Endothelial cell of hepatic sinusoid (primary cell): ENCODE measurements around the gene COL20A1.
"Not testable (repeated sequence)": the region's sequence is repeated elsewhere in the genome, so short reads cannot be mapped to it uniquely, and the experiment has no call there.

Experiments
- in situ Hi-C: cut with HindIII; loops from 2 replicates; pipeline ENCODE4 v1.10.0; 2017; ENCODE audit warnings: low sequenced_read_pairs

Gene COL20A1

DNA sequence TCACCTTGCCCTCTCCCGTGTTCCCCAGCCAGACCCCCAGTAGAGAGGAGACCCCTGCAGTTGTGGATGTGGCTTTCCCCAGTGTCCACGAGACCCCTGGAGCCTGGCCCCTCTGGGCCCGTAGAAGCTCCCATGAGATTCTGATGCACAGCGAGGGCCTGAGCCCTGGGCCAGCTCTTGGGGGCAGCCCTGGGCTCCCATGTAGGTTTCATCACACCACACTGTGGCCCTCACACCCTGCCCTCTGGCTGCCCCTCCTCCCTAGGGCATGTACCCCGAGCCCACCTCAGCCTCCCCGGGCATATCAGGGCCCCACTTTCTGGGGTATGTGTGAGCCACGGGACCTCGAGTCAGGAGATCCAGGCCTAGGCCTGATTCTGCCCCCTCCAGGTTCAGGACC lies 75.2 kb downstream of the COL20A1 start:
- in situ Hi-C loops = no loop called here

DNA sequence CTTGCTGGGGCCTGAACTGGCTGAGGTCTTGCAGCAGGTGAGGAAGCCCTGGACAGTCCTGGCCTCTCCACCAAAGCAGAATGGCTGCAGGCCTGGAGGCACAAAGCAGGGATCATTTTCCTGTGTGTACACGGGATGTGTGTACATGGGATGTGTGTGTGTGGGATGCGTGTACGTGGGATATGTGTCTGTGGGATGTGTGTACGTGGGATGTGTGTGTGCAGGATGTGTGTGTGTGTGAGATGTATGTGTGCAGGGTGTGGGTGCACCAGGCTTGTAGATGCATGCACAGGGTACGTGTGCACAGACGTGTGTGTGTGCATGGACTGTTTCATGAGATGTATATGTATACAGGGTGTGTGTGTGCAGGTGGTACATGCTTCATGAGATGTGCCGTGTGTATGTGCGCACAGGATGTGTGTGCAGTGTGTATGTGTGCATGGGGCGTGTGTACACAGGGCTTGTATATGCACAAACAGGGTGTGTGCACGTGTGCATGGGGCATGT lies 76.1 kb downstream of the COL20A1 start:
- in situ Hi-C loops = no loop called here

DNA sequence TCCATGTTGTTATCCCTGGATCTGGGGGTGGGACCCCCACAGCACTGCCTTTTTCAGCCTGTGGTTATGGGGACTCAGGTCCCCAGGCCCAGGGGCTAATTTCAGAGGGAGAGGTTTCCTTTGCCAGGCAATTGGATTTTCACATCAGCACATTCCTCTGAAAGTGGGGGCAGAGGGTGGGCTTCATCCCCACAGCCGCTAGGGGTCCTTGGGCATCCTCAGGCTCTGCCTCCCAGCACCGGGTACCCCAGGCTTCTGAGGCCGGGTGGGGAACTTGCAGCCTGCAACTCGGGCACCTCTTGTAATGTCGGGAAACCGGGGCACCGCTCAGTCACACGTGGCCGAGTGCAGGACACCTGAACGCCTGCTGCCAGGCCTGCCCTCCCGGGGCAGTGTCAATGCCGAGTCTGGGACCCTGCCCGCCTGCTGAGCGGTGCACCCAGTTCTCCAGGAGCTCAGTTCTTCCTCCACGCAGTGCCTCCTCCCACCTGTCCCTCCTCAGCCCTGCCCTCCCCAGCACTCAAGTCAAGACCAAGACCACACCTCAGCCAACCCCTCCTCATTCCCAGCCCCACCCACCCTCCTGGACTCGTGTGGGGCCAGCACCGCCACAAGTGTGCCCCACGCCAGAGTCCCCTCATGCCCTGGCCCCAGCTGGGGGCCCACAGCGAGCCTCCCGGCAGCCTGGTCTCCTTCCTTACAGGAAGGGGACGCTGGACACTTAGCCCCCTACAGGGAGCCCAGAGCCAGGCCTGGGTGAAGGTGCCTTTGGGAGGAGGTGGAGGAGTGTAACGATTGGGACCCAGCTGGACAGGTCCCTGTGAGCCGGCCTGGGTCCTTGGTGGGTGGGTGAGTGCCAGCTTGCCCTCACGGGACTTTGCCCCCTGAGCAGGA lies 77.0 kb downstream of the COL20A1 start:
- in situ Hi-C loops = no loop called here

DNA sequence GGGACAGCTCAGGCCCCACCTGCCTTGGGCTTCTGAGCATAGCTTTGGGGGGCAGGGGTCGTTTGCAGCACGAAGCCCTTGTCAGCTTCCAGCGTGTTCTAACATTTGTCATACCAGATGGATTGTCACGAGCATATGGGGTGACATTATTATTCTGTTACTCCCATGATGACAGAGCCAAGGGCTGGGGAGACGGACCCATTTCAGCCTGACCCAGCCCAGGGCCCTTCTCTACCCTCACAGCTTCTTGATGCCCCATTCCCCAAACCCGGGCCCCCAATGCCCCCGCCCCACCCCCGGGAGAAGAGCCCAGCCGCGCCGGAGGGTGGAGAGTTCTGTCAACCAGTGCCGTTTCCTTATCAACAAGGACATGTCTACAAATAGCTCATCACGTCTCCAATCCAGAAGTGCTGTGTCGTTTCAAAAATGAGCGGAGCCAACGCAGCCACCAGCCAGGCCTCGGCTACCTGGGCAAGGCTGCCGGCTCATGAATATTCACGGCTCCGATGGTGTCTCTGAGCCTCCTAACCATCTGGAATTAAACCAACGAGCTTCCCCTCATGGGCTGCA lies 77.7 kb downstream of the COL20A1 start:
- in situ Hi-C loops = no loop called here

DNA sequence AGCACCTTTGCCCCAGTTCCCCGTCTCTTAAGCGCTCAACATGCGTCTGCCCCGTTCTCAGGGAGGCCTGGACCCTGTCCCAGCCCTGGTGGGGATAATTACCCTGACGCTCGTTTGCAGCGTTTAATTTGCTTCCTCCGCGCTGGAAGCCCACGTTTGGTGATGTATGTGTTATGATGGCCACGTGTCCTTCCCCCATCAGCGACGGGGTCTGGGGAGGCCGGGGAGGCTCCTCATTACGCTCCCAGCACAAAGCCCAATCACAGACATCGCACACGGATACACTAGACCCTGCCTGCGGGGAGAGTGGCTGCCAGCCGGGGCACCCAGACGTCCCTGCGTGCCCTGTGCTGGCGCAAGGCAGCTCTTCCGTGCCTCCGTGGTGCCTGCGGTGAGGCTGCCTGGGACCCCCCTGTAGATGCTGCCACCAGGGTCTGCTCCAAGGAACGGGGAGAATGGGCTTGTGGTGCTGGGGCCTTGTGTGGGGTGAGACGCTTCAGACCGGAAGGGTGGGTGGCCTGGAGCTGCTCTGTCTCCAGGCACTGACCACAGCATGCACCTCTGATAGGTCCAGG lies 78.4 kb downstream of the COL20A1 start:
- in situ Hi-C loops = no loop called here

DNA sequence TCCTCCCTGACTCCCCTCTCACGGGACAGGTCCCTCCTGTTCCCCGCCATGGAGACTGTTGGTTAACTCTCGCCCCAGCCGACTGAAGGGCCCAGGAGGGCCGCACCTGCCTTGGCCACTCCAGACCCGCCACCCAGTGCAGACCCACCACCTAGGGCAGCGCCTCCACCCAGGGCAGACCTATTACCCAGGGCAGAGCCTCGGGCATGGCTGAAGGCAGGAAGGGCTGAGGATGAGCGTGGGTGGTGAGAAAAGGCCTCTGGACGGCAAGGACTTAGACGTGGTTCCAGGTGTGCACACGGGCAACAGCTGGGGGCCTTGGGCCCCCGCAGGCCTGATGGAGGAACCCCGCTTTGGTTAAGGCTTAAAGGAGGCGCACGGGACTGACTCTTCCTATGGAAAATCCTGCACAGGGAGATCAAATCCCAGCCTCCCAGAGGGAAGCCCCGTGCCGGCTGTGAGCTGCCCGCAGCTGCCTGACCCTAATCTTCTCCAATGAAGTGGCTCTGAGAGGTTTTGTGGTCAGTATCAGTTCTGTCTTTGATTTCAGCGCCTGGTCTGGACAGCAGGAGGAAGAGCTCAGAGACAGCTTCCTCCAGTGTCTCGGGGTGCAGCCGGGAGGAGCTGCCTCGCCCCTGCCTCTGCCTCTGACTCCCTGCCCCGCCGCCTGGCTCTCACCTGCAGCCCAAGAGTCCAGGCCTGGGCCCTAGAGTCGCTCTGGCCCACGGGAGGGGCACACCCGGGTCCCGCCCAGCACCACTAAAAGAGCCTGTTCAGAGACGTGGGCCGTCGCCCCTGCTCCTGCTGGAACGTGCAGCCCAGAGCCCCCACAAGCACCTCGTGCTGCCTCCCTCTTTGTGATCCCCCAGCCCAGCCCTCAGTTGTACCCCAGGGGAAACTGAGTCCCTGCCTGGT lies 80.2 kb downstream of the COL20A1 start:
- in situ Hi-C loops = no loop called here

DNA sequence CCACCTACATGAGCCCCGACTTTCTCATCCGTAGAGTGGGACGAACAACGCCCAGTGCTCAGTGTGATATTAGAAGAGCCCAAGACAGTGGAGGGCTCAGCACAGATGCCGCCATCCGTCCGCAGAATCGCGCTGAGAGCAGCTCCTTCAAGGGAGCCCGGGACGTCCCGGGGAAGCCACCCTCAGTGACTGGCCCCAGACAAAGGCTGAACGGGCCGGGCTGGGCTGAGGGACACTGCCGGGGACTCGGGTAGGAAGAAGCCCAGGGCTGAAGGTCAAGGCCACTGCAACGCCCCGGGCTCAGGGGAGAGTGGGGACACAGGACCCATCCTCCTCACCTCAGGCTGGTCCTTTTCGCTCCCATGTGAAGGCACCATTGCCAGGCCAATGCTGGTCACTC lies 81.0 kb downstream of the COL20A1 start:
- in situ Hi-C loops = no loop called here

DNA sequence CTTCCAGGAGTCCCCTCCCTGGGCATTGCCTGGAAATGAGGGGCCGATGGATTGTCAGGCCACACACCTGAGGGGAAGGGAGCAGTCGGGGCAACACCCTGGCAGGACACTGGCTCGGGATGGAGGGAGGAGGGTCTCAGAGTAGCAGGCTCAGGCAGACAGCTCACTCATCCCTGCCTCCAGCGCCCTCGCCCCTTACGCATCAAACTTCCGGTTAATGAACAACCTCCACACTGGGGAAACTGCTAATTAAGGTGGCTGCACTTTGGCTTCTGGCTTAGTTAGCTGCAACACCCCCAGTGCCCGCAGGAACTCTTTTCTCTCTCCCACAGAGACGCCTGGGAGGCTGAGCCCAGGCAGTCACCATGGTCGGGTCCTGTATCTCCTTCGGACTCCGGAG lies 81.5 kb downstream of the COL20A1 start:
- in situ Hi-C loops = no loop called here

DNA sequence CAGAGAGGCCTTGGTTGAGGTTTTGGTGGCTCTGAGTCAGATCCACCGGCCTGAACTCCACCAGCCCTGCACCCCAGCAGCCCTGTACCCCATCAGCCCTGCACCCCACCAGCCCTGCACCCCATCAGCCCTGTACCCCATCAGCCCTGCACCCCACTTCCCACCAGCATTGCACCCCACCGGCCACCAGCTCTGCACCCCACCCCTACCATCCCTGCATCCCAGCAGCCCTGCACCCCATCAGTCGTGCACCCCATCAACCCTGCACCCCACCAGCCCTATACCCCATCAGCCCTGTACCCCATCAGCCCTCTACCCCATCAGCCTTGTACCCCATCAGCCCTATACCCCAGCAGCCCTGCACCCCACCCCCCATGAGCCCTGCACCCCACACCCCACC lies 82.5 kb downstream of the COL20A1 start:
- in situ Hi-C loops = no loop called here

DNA sequence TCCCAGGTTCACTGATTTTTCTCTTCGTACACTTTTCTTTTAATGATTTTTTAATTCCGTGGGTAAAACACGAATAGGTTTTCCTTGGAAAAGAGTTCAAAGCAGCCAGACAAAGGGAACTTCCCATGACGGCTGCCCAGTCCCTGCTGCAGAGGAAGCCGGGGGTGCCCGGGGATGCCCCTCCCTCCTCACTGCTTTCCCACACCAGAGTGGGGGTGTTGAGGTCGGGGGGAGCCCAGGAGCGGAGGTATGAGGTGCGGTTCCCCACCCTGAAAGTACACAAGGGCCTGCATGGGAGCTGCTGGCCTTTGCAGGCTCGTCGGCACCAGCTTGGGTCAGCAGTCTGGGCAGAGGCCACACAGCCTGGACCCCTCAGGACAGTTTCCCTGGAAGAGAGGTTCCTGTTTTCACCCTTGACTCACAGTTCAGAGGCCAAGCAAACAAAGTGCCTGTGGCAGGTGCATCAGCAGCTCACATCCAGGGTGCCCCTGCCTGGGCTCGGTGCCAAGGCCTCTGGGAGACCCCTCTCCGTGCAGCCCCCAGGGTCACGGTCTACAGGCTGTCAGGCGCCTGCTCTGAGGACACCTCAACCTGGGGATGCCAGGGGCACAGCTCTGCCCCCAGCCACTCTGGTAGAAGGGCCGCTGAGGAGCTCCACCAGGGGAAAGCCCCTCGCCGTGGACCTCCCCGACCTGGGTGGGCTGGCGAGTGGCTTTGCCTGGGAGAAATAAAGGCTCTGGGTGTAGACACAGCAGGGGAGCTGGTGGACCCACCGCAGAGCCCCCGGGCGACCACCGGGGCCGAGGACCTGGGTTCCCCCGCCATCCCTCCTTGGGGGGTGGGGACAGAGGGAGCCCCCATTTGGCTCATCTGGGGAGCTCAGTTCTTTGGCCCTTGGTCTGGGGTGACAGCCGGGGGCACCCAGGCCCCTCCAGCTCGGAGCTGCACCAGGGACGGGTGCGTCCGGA lies 83.6 kb downstream of the COL20A1 start:
- in situ Hi-C loops = no loop called here

DNA sequence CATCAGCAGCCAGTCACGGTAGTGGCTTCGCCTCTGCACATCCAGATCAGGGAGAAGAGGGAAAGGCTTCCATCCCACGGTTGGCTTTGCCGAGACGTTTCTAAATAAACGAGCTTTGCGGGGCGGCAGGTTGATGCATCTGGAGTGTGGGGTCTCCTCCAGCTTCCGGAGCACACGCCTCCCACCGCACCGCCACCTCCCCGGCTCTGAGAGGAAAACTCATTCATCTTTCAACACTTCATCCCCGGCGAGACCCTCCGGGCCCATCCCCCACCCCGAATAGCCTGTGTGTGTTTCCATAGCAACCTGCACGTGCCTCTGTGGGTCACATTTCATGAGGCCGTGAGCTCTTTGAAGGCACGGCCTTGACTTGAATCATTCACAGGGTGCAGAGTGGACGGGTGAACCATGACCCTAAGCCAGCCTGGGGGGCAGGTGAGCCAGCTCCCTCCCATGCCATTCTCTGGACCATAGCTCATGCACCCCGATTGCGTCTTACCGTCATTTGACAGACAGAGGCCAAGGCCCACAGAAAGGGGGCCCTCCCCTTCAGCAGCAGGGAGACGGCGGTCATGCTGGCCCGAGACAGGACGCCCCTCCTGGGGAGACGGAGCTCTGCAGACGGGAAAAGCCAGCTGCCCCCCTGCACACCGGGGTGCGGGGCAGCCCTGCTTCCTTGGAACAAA lies 84.4 kb downstream of the COL20A1 start:
- in situ Hi-C loops = no loop called here

DNA sequence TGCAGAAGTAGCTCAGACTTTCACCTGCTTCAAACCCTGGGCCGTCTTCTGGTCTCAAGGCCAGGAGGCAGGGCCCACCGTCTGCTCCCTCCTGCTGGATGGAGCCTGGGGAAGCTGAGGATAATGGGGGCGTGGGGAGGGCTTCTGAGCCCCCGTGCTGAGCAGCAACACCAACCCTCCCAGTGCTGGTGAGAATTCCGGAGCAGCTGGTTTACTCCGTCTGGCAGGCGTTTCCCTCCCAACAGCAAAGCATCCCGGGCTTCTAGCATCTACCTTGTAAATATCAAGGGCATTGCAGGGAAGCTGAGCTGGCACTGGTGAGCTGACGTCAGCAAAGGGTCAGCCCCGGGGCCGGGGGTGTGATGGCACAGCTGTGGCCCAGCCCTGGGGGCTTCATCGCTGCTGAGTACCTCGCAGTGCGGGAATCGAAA lies 85.0 kb downstream of the COL20A1 start:
- in situ Hi-C loops = no loop called here

DNA sequence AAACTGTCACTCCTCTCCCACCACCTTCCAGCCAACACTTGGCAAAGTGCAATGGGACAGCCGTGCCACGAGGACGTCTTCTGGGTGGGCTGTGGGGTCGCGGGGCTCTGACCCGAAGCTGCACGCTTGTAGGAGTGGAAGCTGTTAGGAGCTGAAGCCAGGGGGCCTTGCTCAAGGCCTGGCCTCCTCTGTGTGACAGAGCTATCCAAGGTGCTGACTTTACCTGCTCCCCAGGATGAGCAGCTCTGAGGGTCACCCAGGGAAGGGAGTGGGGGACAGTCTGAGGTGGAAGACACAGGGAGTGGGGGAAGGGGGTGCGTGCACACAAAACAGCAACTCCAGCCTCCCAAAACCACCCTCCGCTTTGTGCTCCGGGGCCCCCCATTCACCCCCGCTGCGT lies 85.6 kb downstream of the COL20A1 start:
- in situ Hi-C loops = no loop called here

DNA sequence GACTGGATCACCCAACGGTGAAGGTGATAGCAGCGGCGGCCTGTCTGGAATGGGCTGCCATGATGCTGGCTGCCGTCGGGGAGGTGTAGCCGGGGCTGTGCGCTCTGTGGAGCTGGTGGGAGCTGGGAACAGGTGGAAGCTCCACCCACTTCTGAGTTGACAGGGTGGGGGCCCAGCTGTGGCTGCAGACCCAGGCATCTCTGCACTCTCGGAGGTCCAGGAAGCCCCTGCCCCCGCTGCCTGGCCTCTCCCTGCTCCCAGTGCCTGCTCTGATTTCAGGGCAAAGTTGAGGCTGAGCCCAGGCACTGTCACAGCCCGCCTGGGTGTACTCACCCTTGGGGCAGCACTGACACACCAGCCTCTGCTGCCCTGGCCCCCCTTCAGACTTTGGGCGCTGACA lies 86.3 kb downstream of the COL20A1 start:
- in situ Hi-C loops = no loop called here

DNA sequence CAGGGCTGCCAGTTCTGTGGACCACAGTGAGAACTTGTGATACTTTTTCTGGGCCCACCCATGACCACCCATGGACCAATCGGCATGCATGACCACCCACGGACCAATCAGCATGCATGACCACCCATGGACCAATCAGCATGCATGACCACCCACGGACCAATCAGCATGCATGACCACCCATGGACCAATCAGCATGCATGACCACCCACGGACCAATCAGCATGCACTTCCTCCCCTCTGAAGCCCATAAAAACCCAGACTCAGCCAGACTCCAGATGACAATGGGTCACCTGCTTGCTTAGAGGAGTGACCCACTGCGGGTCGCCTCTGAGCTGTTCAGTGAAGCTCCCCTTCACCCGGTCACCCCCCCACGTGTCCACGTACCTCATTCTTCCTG lies 86.9 kb downstream of the COL20A1 start:
- in situ Hi-C loops = not testable (repeated sequence)

DNA sequence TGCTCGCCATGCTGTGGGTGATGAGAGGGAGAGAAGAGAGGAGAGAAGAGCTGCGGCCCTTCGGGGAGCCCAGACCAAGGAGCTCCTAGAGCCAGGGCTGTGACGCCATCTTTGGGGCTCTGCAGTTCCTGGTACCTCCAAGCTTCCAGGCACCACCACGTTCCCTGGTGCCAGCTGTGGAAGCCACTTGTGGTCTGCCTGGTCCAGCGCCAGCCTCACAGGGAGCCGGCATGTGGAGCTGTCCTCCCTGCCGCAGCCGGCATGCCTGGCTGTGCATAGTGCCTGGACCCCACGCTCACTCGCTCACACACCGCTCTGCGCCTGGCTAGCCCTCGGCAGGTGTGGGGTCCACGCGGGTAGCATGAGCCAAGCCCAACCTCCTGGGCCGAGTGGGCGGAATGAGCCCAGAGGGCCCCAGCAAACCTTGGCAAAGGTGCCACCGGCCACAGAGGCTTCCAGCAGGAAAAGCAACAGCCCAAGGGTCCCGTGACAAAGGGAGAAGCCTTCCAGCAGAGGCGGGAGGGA lies 87.4 kb downstream of the COL20A1 start:
- in situ Hi-C loops = no loop called here

DNA sequence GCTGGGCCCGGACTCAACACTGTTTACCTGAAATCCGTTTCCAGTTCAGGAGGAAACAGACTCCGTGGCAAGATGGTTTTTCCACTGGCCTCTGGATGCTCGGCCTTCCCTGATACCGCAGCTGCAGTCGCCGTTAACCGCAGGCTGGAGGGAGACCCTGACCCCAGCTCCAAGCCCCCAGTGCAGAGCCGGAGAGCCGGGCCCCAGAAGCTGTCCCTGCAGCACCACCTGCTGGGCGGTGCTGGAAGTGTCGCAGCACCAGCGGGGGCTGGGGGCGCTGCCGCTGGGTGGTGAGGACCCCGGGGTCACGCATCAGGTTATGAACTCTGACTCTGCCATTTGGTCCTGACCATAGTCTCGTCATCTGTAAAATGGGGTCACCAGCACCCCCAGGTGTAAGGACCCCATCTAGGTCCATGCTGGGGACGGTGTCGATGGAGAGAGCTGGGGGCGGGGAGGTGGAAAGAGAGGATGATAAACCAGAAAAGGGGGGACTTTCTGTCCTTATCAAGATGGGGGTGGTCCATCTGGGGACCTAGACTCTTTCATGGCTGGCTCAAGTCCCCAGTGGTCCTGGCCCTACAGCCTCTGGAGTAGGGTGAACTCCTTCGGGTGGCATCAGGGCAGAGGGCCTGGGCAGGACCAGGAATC lies 88.9 kb downstream of the COL20A1 start:
- in situ Hi-C loops = no loop called here

DNA sequence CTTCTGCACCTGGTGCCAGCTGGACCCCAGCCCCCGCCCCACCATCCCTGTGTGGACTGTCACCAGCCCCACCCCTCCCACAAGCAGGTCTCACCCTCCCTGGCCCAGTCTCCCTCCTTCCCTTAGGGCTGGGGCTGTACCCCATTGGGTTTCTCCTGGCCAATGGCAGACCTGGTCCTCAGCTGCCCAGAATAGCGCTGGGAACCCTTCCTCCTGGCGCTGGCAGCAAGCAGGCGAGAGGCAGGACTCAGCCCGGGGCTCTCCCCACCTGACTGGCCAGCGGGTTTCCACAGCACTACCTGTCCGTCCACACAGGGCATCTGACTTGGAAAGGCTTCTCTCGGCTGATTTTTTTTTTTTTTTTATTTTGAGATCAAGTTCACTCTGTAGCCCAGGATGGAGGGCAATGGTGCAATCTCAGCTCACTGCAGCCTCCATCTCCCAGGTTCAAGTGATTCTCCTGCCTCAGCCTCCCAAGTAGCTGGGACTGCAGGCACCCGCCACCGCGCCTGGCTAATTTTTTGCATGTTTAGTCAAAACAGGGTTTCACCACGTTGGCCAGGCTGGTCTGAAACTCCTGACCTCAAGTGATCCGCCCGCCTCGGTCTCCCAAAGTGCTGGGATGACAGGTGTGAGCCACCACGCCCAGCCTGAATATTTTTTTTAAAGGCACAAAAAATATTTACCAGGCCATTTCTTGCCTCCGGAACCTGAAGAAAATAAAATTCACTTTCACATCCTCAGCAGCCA lies 89.7 kb downstream of the COL20A1 start:
- in situ Hi-C loops = no loop called here
